Smooth muscle cell (in vitro differentiated cells): ENCODE results near the gene DPH3. TPM values are rescaled to one million over a fixed set of nuclear protein-coding genes. Genes with fewer than 3 reads are reported as not detected.

Experiments
- DNase-seq: peaks from one replicate; lab custom pipeline; 2025; ENCODE audit not compliant: unreplicated experiment; lab: John Stamatoyannopoulos, UW
- H2AFZ ChIP-seq: fragments of 200-600 bp; sonication (generic); 2 replicates; pipeline ENCODE4 v1.6.0; 2016; ENCODE audit warnings: antibody characterized with exemption, low read depth, mild to moderate bottlenecking
- H3F3A ChIP-seq: fragments of 200-600 bp; sonication (generic); 2 replicates; pipeline ENCODE4 v1.6.0; 2017; ENCODE audit warnings: antibody characterized with exemption, low read depth
- H3K27ac ChIP-seq: fragments of 200-600 bp; sonication (generic); 2 replicates; pipeline ENCODE4 v1.5.1; 2016; ENCODE audit warnings: low read depth, mild to moderate bottlenecking
- H3K27me3 ChIP-seq: fragments of 200-600 bp; sonication (generic); 2 replicates; pipeline ENCODE4 v1.6.1; 2016; ENCODE audit warnings: low read depth, mild to moderate bottlenecking
- H3K36me3 ChIP-seq: fragments of 200-600 bp; sonication (generic); 2 replicates; pipeline ENCODE4 v1.5.1; 2016; ENCODE audit warnings: low read depth
- H3K4me1 ChIP-seq: fragments of 200-600 bp; sonication (generic); 2 replicates; pipeline ENCODE4 v1.5.1; 2016; ENCODE audit warnings: low read depth
- H3K4me2 ChIP-seq: fragments of 200-600 bp; sonication (generic); 2 replicates; pipeline ENCODE4 v1.6.0; 2016; ENCODE audit warnings: mild to moderate bottlenecking
- H3K4me3 ChIP-seq: fragments of 200-600 bp; sonication (generic); 2 replicates; pipeline ENCODE4 v1.5.1; 2016; ENCODE audit warnings: mild to moderate bottlenecking
- H3K79me2 ChIP-seq: fragments of 200-600 bp; sonication (generic); 2 replicates; pipeline ENCODE4 v1.6.0; 2016; ENCODE audit warnings: low read depth, mild to moderate bottlenecking
- H3K9ac ChIP-seq: fragments of 200-600 bp; sonication (generic); 2 replicates; pipeline ENCODE4 v1.6.0; 2016; ENCODE audit warnings: low read depth
- H3K9me3 ChIP-seq: fragments of 200-600 bp; sonication (generic); replicated peaks from 2 replicates; pipeline ENCODE4 v1.5.1; 2016; ENCODE audit warnings: low read depth
- H4K20me1 ChIP-seq: fragments of 200-600 bp; sonication (generic); 2 replicates; pipeline ENCODE4 v1.6.0; 2016; ENCODE audit warnings: low read depth
- CTCF ChIP-seq: fragments of 200-600 bp; sonication (generic); IDR thresholded peaks from 2 replicates; pipeline ENCODE4 v1.5.1; 2017; ENCODE audit warnings: borderline replicate concordance, mild to moderate bottlenecking, antibody characterized with exemption; ENCODE audit not compliant: insufficient read depth, poor library complexity, severe bottlenecking
- WGBS: methylation state at CpG from one replicate; pipeline ENCODE4 v1.1.7; 2016; ENCODE audit warnings: low lambda C conversion rate; 5-methylcytosine and 5-hydroxymethylcytosine counted together
- polyA plus RNA-seq: library from polyadenylated mRNA; unstranded; fragments of >200 nt; fragmentation: Nextera tagmentation; extraction: Ambion mirVana; gene quantifications from 2 replicates; pipeline ENCODE4 v1.2.1, GENCODE V29; 2016
- total RNA-seq: library from RNA; depleted of rRNA; stranded (reverse); fragments of >200 nt; gene quantifications from 2 replicates; pipeline ENCODE4 v1.2.3, GENCODE V29; 2014

The DPH3 gene
- total and polyA plus RNA-seq, 2 experiments from 2014 or later: 44.7 to 69.5 TPM

GRCh38 chr3:16214366-16214765 lies 50.4 kb downstream of the DPH3 start:
- no peak overlapping the region for H3K4me3 ChIP-seq
- no peak overlapping the region for H3K4me2 ChIP-seq
- 82% methylated on average over 4 of the region's 4 CpGs for WGBS
- no peaks in the 10 kb centered on the region for H3K9me3 ChIP-seq
- H3F3A ChIP-seq: no peaks in the 10 kb centered on the region
- H3K27me3 ChIP-seq: no peaks in the 10 kb centered on the region
- no peaks in the 10 kb centered on the region for H3K4me1 ChIP-seq
- TF ChIP-seq CTCF: no peak
- H4K20me1 ChIP-seq: no peaks in the 10 kb centered on the region
- H2AFZ ChIP-seq: no peak overlapping the region
- no peaks in the 10 kb centered on the region for H3K36me3 ChIP-seq
- H3K79me2 ChIP-seq: no peaks in the 10 kb centered on the region
- no peak overlapping the region for H3K9ac ChIP-seq
- DNase-seq: no peak
- H3K27ac ChIP-seq: no peak overlapping the region

- no peaks in the 10 kb centered on the region for H3K79me2 ChIP-seq
- no peak overlapping the region for H3K4me2 ChIP-seq
- H3K4me3 ChIP-seq: no peak overlapping the region
- H3K36me3 ChIP-seq: no peaks in the 10 kb centered on the region
- no peaks in the 10 kb centered on the region for H3K27me3 ChIP-seq
- no peaks in the 10 kb centered on the region for H3K9me3 ChIP-seq
- H3K9ac ChIP-seq: no peak overlapping the region
- no peaks in the 10 kb centered on the region for H3F3A ChIP-seq
- TF ChIP-seq CTCF: no peak
- no peak overlapping the region for H3K27ac ChIP-seq
- no peaks in the 10 kb centered on the region for H3K4me1 ChIP-seq
- no peak for DNase-seq
- H2AFZ ChIP-seq: no peak overlapping the region
- 85% methylated on average over 9 of the region's 9 CpGs for WGBS
- no peaks in the 10 kb centered on the region for H4K20me1 ChIP-seq
These were observed 53.4 kb downstream of the DPH3 start for GRCh38 chr3:16211176-16211904.

Other genes with a start within 250 kb of the DPH3 start
- gene GALNT15, start 90.3 kb downstream of the DPH3 start, total RNA-seq: 0.22 and 1.3 TPM in 2 replicates
- 0.45 and 0.85 TPM in 2 replicates for gene GALNT15, start 90.3 kb downstream of the DPH3 start, polyA plus RNA-seq
- gene OXNAD1, start 269 bp upstream of the DPH3 start, total RNA-seq: 13.3 and 15.7 TPM in 2 replicates
- gene OXNAD1, start 269 bp upstream of the DPH3 start, polyA plus RNA-seq: 9.2 and 12.4 TPM in 2 replicates
- gene RFTN1, start 248.8 kb upstream of the DPH3 start, total RNA-seq: 35.6 and 37.7 TPM in 2 replicates
- 21.7 and 22.8 TPM in 2 replicates for gene RFTN1, start 248.8 kb upstream of the DPH3 start, polyA plus RNA-seq